ENCODE data around the gene SNAP29. TPM values are rescaled to one million over a fixed set of nuclear protein-coding genes. Genes with fewer than 3 reads are reported as not detected.

The SNAP29 gene
- total RNA-seq, 1 experiment from 2014 or later: 24.5 TPM

- TF ChIP-seq POLR2AphosphoS5 (IDR thresholded peaks at IDR 0.05; ENCODE audit: low read depth, low read length): no peak
- no peak for TF ChIP-seq REST (IDR thresholded peaks at IDR 0.05; ENCODE audit: insufficient read depth in 1 of 2, low read depth in 2 of 2, low read length in 1 of 2)
- TF ChIP-seq SIN3A (IDR thresholded peaks at IDR 0.05; ENCODE audit: borderline replicate concordance, insufficient read depth, low read depth, low read length): no peak
- TF ChIP-seq, protein P1, sequence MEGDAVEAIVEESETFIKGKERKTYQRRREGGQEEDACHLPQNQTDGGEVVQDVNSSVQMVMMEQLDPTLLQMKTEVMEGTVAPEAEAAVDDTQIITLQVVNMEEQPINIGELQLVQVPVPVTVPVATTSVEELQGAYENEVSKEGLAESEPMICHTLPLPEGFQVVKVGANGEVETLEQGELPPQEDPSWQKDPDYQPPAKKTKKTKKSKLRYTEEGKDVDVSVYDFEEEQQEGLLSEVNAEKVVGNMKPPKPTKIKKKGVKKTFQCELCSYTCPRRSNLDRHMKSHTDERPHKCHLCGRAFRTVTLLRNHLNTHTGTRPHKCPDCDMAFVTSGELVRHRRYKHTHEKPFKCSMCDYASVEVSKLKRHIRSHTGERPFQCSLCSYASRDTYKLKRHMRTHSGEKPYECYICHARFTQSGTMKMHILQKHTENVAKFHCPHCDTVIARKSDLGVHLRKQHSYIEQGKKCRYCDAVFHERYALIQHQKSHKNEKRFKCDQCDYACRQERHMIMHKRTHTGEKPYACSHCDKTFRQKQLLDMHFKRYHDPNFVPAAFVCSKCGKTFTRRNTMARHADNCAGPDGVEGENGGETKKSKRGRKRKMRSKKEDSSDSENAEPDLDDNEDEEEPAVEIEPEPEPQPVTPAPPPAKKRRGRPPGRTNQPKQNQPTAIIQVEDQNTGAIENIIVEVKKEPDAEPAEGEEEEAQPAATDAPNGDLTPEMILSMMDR (IDR thresholded peaks at IDR 0.05): no peak
- no peak for TF ChIP-seq TCF7L2 (IDR thresholded peaks at IDR 0.05; ENCODE audit: low read depth, low read length)
- Histone ChIP-seq H3K27me3 (ENCODE audit: control insufficient read depth, insufficient read depth, low read length) (no peaks in the 10 kb centered on the region), H3K27ac (ENCODE audit: low read length) (no peak overlapping the region), H3K4me3 (ENCODE audit: low read depth in 2 of 2, low read length in 2 of 2) (no peak overlapping the region), H3K9me3 (ENCODE audit: control insufficient read depth, insufficient read depth, low read depth, low read length) (no peaks in the 10 kb centered on the region), H3K36me3 (ENCODE audit: control insufficient read depth, insufficient read depth, low read length) (no peaks in the 10 kb centered on the region; the same call in 1 of the 2 replicates), H3K4me1 (ENCODE audit: control insufficient read depth, insufficient read depth, low read length) (peaks cover 6% of the 10 kb centered on the region)
- intact Hi-C loops (cut with micrococcal nuclease; ENCODE audit: unreplicated experiment) (loop anchor here (10.0 kb wide), 1 partner anchor 60 kb away; no protein-coding TSS in a partner anchor), in situ Hi-C loops (cut with HindIII; ENCODE audit: low pct_unique_long_range_greater_than_20kb, low sequenced_read_pairs) (no loop called here)
- BruUV-seq (replicated peaks): no TSS peak
- DNase-seq (ENCODE audit: low read depth, low spot score): no peak
- ChIA-PET POLR2A (no interaction called here), CTCF (no interaction called here)
- no peak for ATAC-seq
These were observed 25.6 kb downstream of the SNAP29 start for GRCh38 chr22:20884454-20884853.

GRCh38 chr22:20885017-20885556, 26.3 kb downstream of the SNAP29 start:
- ATAC-seq (peak; percentile 51; the same call in 1 of the 2 replicates), DNase-seq (ENCODE audit: low read depth, low spot score) (no peak)
- in situ Hi-C loops (cut with HindIII; ENCODE audit: low pct_unique_long_range_greater_than_20kb, low sequenced_read_pairs) (no loop called here), intact Hi-C loops (cut with micrococcal nuclease; ENCODE audit: unreplicated experiment) (loop anchor here (10.0 kb wide), 1 partner anchor 60 kb away; no protein-coding TSS in a partner anchor)
- no peaks in the 10 kb centered on the region for H3K27me3 ChIP-seq (ENCODE audit: control insufficient read depth, insufficient read depth, low read length)
- peaks cover 6% of the 10 kb centered on the region for H3K4me1 ChIP-seq (ENCODE audit: control insufficient read depth, insufficient read depth, low read length)
- H3K4me3 ChIP-seq (ENCODE audit: low read depth in 2 of 2, low read length in 2 of 2): no peak overlapping the region
- no TSS peak for BruUV-seq (replicated peaks)
- H3K9me3 ChIP-seq (ENCODE audit: control insufficient read depth, insufficient read depth, low read depth, low read length): no peaks in the 10 kb centered on the region
- H3K27ac ChIP-seq (ENCODE audit: low read length): 0 out of 2 replicates have a peak overlapping the region, but pooled peaks have one; percentile 59
- ChIA-PET CTCF (interaction anchor here (1.0 to 1.1 kb wide), 4 partner anchors 32 to 180 kb away, joined by 3 to 6 read pairs (median 4); no protein-coding TSS in a partner anchor), POLR2A (interaction anchor here (1.0 kb wide), 1 partner anchor 26 kb away, joined by 3 read pairs; no protein-coding TSS in a partner anchor)
- H3K36me3 ChIP-seq (ENCODE audit: control insufficient read depth, insufficient read depth, low read length): no peaks in the 10 kb centered on the region; the same call in 1 of the 2 replicates
- TF ChIP-seq POLR2AphosphoS5 (IDR thresholded peaks at IDR 0.05; ENCODE audit: low read depth, low read length) (no peak), SIN3A (IDR thresholded peaks at IDR 0.05; ENCODE audit: borderline replicate concordance, insufficient read depth, low read depth, low read length) (no peak), REST (IDR thresholded peaks at IDR 0.05; ENCODE audit: insufficient read depth in 1 of 2, low read depth in 2 of 2, low read length in 1 of 2) (no peak), TCF7L2 (IDR thresholded peaks at IDR 0.05; ENCODE audit: low read depth, low read length) (no peak)
- TF ChIP-seq, protein P1 (IDR thresholded peaks at IDR 0.05): no peak

Measured in Panc1 (cell line).